ENCODE results near the gene HK1.
"Not testable (repeated sequence)": the region's sequence is repeated elsewhere in the genome, so short reads cannot be mapped to it uniquely, and the experiment has no call there.

- not testable (repeated sequence) for TF ChIP-seq EZH2 (IDR thresholded peaks at IDR 0.05; ENCODE audit: borderline replicate concordance, low read length); CTCF (IDR thresholded peaks at IDR 0.05; ENCODE audit: low read length)
Measured at GRCh38 chr10:69333865-69334301, 55.6 kb downstream of the HK1 start.
